Stimulated activated effector memory CD8-positive, alpha-beta T cell treated with anti-CD3 and anti-CD28 coated beads, Interleukin-12 subunit alpha, Interleukin-12 subunit beta, amount 100 ng/mL, for 72 hours (primary cell): Measurements from ENCODE around the gene WDR70.

Experiments used
- ATAC-seq: fragments of 150-1000 bp; cut with Tn5 transposase; 2 replicates; pipeline ENCODE4 v1.10.0; 2021
- DNase-seq, 2 donors: peaks; one replicate each; pipeline ENCODE4 v3.0.0; 2021 to 2022; ENCODE audit warnings: low spot score in 2 of 2
- H3K27ac Mint-ChIP-seq: one replicate; pipeline ENCODE4 v1.8.0; 2022; ENCODE audit warnings: mild to moderate bottlenecking, mixed read lengths
- H3K36me3 Mint-ChIP-seq: one replicate; pipeline ENCODE4 v1.8.0; 2022; ENCODE audit warnings: mild to moderate bottlenecking, mixed read lengths
- H3K4me1 Mint-ChIP-seq: one replicate; pipeline ENCODE4 v1.8.0; 2022; ENCODE audit warnings: mixed read lengths
- H3K4me3 Mint-ChIP-seq: one replicate; pipeline ENCODE4 v1.8.0; 2022; ENCODE audit warnings: mild to moderate bottlenecking, mixed read lengths
- H3K9me3 Mint-ChIP-seq: one replicate; pipeline ENCODE4 v1.8.0; 2022; ENCODE audit warnings: mixed read lengths

WDR70 gene

DNA sequence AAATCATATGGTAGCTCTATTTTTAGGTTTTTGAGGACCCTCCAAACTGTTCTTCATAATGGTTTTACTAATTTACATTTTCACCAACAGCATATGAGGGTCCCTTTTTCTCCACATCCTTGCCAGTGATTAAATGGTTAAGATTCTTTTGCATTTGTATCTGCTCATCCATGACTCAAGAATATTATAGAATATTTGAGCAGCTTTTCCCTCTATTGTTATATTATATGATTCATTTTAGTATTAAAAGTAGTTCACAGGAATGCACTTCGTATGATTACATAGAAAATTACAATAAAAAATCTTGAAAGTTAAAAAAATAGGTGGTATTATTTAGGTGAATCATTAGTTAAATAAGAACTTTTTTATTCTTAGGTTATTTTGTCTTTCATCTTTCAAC lies 140.7 kb downstream of the WDR70 start:
- Mint-ChIP-seq H3K4me3 (no peak overlapping the region), H3K4me1 (no peaks in the 10 kb centered on the region), H3K9me3 (no peaks in the 10 kb centered on the region), H3K27ac (no peak overlapping the region), H3K36me3 (peaks cover 31% of the 10 kb centered on the region)
- DNase-seq, result no peak
- ATAC-seq, result no peak

DNA sequence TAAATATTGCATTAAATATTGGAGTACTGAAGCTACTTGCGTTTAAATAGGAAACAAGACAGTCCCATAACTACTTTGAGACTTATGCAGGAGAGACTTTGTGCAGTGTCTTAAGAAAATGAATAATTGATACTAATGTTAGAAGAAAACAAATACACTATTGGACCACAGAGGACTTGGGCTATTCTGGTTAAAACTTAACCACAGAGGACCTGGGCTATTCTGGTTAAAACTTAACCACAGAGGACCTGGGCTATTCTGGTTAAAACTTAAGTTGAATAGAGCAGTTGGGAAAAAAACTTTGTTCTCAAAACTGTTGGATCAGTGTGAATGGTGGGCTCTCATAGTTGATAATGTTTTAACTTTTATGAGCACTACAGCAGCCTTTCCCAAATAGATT lies 141.7 kb downstream of the WDR70 start:
- peaks cover 31% of the 10 kb centered on the region for H3K36me3 Mint-ChIP-seq
- no peak for DNase-seq
- ATAC-seq, result no peak
- peaks cover 4% of the 10 kb centered on the region for H3K9me3 Mint-ChIP-seq
- no peak overlapping the region for H3K4me3 Mint-ChIP-seq
- H3K27ac Mint-ChIP-seq, result no peak overlapping the region
- no peaks in the 10 kb centered on the region for H3K4me1 Mint-ChIP-seq

DNA sequence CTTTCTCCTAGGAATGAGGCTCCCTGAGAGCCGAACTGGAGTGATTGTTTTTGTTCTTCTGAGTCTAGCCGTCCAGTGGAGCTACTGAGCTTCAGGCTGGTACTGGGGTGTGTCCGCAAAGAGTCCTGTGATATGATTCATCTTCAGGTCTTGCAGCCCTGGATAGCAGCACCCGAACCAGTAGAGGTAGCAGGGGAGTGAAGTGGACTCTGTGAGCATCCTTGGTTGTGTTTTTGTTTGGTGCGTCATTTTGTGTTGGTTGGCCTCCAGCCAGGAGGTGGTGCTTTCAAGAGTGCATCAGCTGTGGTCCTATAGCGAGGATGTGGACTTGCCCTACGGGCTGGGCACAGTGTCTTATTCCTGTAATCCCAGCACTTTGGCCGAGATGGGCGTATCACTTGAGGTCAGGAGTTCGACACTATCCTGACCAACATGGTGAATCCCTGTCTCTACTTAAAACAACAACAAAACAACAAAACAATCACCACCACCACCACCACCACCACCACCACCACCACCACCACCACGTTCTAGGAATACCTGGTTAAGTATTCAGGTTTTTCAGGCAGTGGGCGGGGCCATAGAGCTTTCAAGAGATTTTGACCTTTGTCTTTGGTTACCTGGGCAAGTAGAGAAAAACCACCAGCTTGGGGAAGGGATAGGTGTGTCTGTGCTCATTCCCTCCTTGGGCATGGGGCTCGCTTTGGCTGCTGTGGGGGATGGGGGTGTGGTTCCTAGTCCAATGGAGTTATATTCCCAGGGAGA lies 154.0 kb downstream of the WDR70 start:
- DNase-seq, result no peak
- no peaks in the 10 kb centered on the region for H3K36me3 Mint-ChIP-seq
- H3K27ac Mint-ChIP-seq, result no peak overlapping the region
- H3K9me3 Mint-ChIP-seq, result peaks cover 4% of the 10 kb centered on the region
- no peaks in the 10 kb centered on the region for H3K4me1 Mint-ChIP-seq
- ATAC-seq, result no peak
- no peak overlapping the region for H3K4me3 Mint-ChIP-seq

DNA sequence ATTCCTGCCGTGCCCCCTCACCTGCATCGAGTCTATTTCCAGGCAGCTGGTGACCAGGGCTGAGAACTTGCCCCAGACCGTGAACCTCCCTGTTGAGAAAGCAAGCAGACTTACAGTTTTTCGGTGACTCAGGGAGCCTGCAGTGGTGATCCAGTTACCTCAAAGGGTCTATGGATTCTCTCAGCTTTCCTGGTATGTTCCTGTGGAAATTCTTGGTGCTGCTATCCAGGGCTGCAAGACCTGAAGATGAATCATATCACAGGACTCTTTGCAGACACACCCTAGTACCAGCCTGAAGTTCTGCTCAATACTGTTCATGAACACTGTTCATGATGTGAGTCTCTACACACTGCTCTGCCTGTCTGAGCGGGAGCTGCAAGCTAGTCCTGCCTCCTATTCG lies 154.7 kb downstream of the WDR70 start:
- Mint-ChIP-seq H3K36me3 (no peaks in the 10 kb centered on the region), H3K4me3 (no peak overlapping the region), H3K4me1 (no peaks in the 10 kb centered on the region), H3K9me3 (peaks cover 4% of the 10 kb centered on the region), H3K27ac (no peak overlapping the region)
- ATAC-seq, result no peak
- DNase-seq, result no peak

DNA sequence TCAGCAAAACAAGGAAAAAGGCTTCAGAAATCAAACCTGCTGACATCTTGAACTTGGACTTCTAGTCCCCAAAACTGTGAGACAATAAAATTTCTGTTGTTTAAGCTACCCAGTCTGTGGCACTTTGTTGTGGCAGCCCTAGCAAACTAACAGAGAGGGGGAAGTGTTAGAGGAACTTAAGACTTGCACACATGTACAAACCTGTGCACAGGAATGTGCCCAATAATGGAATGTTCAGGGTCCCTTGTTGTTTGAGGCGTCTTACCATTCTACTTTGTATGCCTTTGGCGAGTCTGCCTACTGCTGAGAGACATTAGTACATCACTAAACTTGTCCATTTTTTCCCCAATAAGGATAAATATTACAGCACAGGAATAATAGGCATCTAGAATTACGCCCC lies 160.3 kb downstream of the WDR70 start:
- Mint-ChIP-seq H3K9me3 (no peaks in the 10 kb centered on the region), H3K4me1 (no peaks in the 10 kb centered on the region), H3K27ac (no peak overlapping the region), H3K4me3 (no peak overlapping the region), H3K36me3 (no peaks in the 10 kb centered on the region)
- no peak for DNase-seq
- no peak for ATAC-seq

DNA sequence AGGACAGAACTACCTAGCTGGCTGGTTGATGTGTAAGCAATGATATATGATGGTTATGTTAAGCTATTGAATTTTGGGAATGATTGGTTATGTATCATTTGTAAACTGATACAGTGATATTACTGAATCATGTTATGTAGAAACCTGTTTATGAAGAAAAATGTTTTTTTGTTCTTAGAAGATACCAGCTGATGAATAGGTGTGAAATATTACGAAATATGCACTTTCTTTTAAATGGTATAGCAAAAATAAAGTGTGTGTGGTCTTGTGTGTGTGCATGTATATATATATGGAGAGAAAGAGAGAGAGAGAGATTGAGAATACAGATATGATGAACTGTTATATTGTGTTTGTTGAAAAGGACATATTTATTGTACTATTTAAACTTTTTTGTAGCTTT lies 164.1 kb downstream of the WDR70 start:
- DNase-seq (no peak), ATAC-seq (no peak)
- H3K36me3 Mint-ChIP-seq, result no peaks in the 10 kb centered on the region
- H3K4me1 Mint-ChIP-seq, result no peaks in the 10 kb centered on the region
- H3K4me3 Mint-ChIP-seq, result no peak overlapping the region
- H3K27ac Mint-ChIP-seq, result no peak overlapping the region
- peaks cover 3% of the 10 kb centered on the region for H3K9me3 Mint-ChIP-seq

DNA sequence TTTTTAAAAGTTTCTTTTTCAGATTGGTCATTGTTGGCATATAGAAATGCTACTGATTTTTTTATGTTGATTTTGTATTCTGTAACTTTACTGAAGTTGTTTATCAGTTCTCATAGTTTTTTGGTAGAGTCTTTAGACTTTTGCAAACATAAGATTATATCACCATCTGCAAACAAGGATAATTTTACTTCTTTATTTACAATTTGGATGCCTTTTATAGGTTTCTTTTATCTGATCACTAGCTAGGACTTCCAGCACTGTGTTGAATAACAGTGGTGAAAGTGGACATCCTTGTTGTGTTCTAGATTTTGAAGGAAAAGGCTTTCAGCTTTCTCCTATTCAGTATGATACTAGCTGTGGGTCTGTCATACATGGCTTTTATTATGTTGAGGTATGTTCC lies 170.3 kb downstream of the WDR70 start:
- Mint-ChIP-seq H3K9me3 (peaks cover 6% of the 10 kb centered on the region), H3K4me3 (no peak overlapping the region), H3K27ac (no peak overlapping the region), H3K36me3 (no peaks in the 10 kb centered on the region), H3K4me1 (peaks cover 12% of the 10 kb centered on the region)
- DNase-seq (no peak), ATAC-seq (no peak)

DNA sequence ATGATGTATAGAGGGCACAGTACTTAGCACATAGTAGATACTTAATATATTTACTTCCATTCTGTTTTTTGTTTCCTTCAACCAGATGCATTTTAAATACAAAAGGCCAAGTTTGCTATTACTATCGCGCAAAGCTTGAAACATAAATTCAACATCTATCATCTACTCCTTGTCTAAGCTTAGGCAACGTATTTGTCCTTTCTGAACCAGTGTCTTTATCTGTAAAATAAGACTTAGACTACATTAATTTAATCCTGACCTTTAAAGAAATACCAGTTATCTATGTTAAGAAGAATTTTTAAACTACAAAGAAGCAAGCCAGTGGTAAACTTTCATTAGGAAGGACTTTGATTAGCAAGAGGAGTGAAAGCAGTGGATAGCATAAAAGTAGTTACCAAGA lies 173.0 kb downstream of the WDR70 start:
- DNase-seq, result no peak
- no peak overlapping the region for H3K4me3 Mint-ChIP-seq
- H3K9me3 Mint-ChIP-seq, result peaks cover 6% of the 10 kb centered on the region
- peaks cover 12% of the 10 kb centered on the region for H3K4me1 Mint-ChIP-seq
- no peak for ATAC-seq
- no peak overlapping the region for H3K27ac Mint-ChIP-seq
- H3K36me3 Mint-ChIP-seq, result no peaks in the 10 kb centered on the region

DNA sequence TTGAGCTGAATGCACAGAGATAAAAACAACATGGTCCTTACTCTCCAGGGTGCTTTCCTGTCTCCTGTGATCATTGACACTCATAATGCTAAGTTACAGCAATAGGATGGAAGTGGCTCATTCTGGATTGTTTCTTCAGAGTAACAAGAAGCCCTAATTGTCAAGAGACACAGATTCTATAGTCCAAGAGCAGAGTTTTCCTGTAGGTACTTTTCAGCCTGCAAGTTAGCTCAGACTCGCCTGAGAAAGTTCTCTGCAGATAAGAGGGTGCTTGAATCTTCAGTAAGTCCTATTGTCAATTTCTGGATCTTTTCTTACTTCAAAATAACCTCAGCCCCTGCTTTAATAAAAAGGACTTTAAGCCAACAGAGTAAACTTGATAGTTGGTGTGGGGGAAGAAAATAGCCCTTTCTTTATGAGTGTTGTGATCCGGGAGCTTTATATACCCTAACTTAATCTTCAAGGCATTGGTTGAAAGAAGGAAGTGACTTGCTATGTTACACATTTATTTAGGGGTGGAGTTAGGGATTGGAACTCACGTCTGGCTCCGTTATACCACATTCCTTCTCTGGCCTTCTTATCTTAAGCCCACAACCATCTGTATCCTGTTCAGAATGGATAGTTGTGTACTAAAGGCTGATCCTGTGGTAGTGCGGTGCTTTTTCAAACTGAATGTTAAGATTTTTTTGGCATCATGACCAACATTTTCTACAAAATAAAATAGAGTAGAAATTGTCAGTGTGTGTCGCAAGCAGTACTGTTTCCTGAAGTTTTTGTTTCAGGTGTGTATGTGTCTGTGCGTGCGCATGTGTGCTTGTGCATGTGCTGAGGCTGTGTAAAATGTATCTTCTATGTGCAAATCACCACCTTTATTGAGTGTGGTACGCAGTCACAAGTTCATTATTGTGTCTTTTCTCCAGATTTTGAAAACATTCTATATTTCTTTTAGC lies 173.9 kb downstream of the WDR70 start:
- no peak overlapping the region for H3K27ac Mint-ChIP-seq
- no peaks in the 10 kb centered on the region for H3K36me3 Mint-ChIP-seq

DNA sequence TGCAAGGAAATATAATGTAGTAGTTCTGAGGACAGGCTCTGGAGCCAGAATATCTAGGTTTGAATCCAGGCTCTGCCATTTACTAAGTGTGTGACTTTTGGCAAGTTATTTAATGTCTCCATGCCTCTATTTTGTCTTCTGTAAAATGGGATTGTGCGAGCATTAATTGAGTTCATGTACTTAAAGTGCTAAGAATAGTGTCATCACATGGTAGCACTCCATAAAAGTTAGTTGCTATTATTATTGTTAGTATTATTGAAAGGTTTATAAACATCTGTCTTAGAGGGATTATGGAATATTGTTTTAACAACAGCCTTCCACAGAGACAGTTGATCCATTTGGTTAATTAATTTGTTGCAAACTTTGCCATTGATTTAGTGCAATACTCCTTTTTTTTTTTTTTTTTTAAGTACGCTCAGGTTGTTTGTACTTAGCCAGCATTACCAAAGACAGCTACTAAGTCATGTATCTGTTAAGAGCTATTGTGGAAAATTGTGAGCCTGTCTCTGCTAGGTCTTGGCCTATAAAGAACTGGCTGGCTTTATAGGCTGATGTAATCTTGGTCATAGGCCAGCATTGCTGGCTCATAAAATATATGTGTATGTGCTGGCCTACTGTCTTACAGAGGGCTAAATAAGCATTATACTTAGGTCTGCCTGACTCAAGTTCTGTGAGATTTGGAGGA lies 174.7 kb downstream of the WDR70 start:
- H3K9me3 Mint-ChIP-seq, result peaks cover 3% of the 10 kb centered on the region
- peaks cover 12% of the 10 kb centered on the region for H3K4me1 Mint-ChIP-seq
- H3K27ac Mint-ChIP-seq, result no peak overlapping the region
- ATAC-seq, result no peak
- DNase-seq, result no peak
- H3K36me3 Mint-ChIP-seq, result no peaks in the 10 kb centered on the region
- no peak overlapping the region for H3K4me3 Mint-ChIP-seq

More for the DNA sequence above, 173.9 kb downstream of the WDR70 start:
- peaks cover 12% of the 10 kb centered on the region for H3K4me1 Mint-ChIP-seq
- no peak overlapping the region for H3K4me3 Mint-ChIP-seq
- peaks cover 3% of the 10 kb centered on the region for H3K9me3 Mint-ChIP-seq
- ATAC-seq, result no peak
- no peak for DNase-seq

DNA sequence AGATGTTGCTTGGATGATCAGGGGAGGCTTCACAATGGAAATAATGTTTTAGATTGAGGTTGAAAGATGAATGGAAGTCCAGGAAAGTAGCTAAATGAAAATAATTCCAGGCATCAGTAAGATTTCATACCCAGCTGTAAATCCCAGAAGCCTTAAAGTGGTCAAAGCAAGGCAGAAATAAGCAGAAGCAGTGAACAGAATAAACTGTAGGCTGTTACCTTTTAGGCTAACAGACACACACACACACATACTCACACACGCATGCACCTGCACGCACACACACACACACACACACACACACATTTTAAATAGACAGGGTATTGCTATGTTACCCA lies 175.3 kb downstream of the WDR70 start:
- H3K36me3 Mint-ChIP-seq, result no peaks in the 10 kb centered on the region
- no peak overlapping the region for H3K27ac Mint-ChIP-seq

DNA sequence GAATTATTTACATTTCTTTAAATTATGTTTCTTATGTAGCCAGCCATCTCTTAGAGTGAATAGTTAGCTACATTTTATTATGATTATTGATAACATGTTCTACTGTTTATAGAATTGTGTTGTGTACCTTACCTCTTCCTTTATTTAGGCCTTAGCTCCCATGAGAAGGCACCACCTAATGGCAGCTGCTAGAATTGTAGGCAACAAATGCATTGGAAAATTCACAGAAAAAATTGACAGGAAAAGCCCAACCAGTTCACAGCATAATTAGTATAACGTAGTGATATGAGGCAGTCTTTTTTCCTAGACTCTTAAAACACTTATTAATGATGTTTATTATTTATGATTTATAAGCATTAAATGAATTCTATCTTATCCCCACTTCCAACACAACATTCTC lies 175.8 kb downstream of the WDR70 start:
- H3K4me3 Mint-ChIP-seq, result no peak overlapping the region

More for the DNA sequence above, 175.3 kb downstream of the WDR70 start:
- no peak for ATAC-seq
- peaks cover 12% of the 10 kb centered on the region for H3K4me1 Mint-ChIP-seq
- H3K9me3 Mint-ChIP-seq, result peaks cover 3% of the 10 kb centered on the region
- no peak for DNase-seq
- no peak overlapping the region for H3K4me3 Mint-ChIP-seq

DNA sequence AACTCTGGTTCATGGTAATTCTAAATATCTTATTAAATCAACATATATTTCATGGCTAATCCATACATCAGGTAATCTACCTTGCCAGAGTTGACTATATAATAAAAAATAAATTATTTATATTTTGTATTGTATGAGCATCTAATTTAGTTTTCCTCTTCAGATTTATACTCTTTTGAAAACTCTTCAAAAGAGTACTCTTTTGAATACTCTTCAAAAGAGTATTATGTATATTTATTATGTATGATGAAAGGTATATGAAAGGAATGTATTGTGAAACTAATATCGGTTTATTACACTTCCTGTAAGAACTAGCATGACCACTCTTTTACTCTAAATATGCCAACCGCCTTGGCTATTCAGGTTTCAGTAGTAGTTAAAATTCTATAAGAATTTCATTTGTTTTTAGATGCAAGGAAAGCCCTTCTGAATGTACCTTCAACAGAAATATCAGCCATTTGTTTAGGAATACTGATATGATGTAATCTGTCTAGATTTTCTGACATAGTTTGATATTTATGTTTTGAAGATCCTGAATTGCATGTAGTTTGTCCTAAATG lies 178.7 kb downstream of the WDR70 start:
- ATAC-seq (no peak), DNase-seq (no peak)
- no peak overlapping the region for H3K27ac Mint-ChIP-seq
- H3K4me3 Mint-ChIP-seq, result no peak overlapping the region
- H3K36me3 Mint-ChIP-seq, result no peaks in the 10 kb centered on the region
- H3K9me3 Mint-ChIP-seq, result peaks cover 3% of the 10 kb centered on the region
- no peaks in the 10 kb centered on the region for H3K4me1 Mint-ChIP-seq

More for the DNA sequence above, 175.8 kb downstream of the WDR70 start:
- no peaks in the 10 kb centered on the region for H3K36me3 Mint-ChIP-seq
- no peak overlapping the region for H3K27ac Mint-ChIP-seq
- no peak for ATAC-seq
- H3K9me3 Mint-ChIP-seq, result peaks cover 3% of the 10 kb centered on the region
- H3K4me1 Mint-ChIP-seq, result peaks cover 10% of the 10 kb centered on the region
- DNase-seq, result no peak

DNA sequence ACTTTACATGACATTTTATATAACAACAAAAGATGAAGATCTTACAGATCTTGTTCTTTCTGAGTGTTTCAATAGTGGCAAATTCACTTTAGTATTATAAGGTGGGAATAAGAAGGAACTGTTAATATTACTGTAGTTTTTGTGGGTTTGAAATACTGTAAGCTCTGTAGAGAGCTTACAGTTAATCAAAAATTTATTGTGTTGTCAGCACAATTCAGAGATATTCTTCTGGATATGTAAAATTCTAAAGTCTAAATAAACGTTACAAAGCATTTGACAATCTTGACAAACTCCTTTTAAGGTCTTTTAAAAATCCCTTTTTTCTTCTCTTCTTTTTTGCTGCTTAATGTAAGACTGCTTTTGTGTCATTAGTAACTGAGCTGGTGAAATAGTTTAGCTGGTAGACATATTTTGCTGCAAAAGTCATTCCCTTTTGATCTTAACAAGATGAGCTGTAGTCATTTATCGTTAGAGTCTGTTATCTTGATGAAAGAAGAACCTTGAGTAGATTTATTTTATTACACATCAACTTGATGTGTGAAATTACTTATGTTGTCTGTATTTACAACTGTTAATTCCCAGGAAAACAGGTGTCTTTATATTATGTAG lies 186.0 kb downstream of the WDR70 start:
- Mint-ChIP-seq H3K27ac (no peak overlapping the region), H3K4me3 (no peak overlapping the region), H3K9me3 (no peaks in the 10 kb centered on the region), H3K4me1 (no peaks in the 10 kb centered on the region), H3K36me3 (no peaks in the 10 kb centered on the region)
- DNase-seq, result no peak
- ATAC-seq, result no peak

DNA sequence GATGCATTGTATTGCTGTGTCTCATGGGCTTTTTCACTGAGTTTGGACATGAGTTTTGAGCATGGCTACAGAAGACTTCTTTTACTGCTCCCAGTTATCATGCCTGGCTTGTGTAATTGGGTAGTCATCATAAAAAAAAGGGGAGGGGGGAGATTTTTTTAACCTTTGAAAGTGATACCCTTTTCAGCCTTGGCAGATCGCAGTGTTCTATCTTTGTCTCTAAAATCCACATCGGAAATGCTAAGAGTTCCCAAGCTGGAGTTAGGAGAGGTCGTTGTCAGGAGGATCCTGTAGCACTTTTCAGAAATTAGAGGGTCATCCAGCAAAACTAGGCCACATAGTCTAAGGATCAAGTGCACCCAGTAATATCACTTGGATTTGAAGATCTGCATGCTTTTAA lies 188.4 kb downstream of the WDR70 start:
- Mint-ChIP-seq H3K9me3 (no peaks in the 10 kb centered on the region), H3K4me1 (no peaks in the 10 kb centered on the region), H3K4me3 (no peak overlapping the region), H3K36me3 (no peaks in the 10 kb centered on the region), H3K27ac (no peak overlapping the region)
- DNase-seq, result no peak
- ATAC-seq, result no peak
